Muscle of back (tissue), 13 donors: ENCODE measurements around the gene NDUFA3. TPM values are rescaled to one million over a fixed set of nuclear protein-coding genes. Genes with fewer than 3 reads are reported as not detected.
A peak's percentile ranks its signal among the peaks of the same experiment; 100 is the strongest.
"Not testable (repeated sequence)": the region's sequence is repeated elsewhere in the genome, so short reads cannot be mapped to it uniquely, and the experiment has no call there.

Source experiments
- DNase-seq, 3 donors: peaks; one replicate each; pipeline versions ENCODE4 v3.0.0 to v3.0.0-alpha.2; 2013
- long read RNA-seq, 9 donors: transcript quantifications; one replicate each; lab custom pipeline, GENCODE V29; 2026
- polyA plus RNA-seq, 10 donors: library from polyadenylated mRNA; unstranded; fragments of 120-200 nt; gene quantifications; one replicate each; pipeline ENCODE4 v1.2.1, GENCODE V29; 2013; ENCODE audit not compliant: insufficient read length in 10 of 10

The NDUFA3 gene
- polyA plus RNA-seq = 100 to 1,000 TPM in 5 of 10 donors, 10 to 100 TPM in 5; 76.3 to 116 (median 98.6) TPM
- long read RNA-seq, donor 1, transcript NDUFA3-213 (3 exons, 541 nt) = minor isoform, 22 of 106 reads
- long read RNA-seq, donor 1, transcript NDUFA3-214 (4 exons, 963 nt) = major isoform, 74 of 106 reads
- long read RNA-seq, donor 1, partial matches to known transcripts = 5 of 106 reads
- long read RNA-seq, donor 1, other reads (novel, unspliced or antisense) = 0 of 106 reads
- long read RNA-seq, donor 2, transcript NDUFA3-213 (3 exons, 541 nt) = minor isoform, 23 of 111 reads
- long read RNA-seq, donor 2, transcript NDUFA3-214 (4 exons, 963 nt) = major isoform, 73 of 111 reads
- long read RNA-seq, donor 2, partial matches to known transcripts = 6 of 111 reads
- long read RNA-seq, donor 2, other reads (novel, unspliced or antisense) = 6 of 111 reads
- long read RNA-seq, donor 3 = 0 reads
- long read RNA-seq, donor 4, transcript NDUFA3-213 (3 exons, 541 nt) = minor isoform, 11 of 74 reads
- long read RNA-seq, donor 4, transcript NDUFA3-214 (4 exons, 963 nt) = major isoform, 61 of 74 reads
- long read RNA-seq, donor 4, partial matches to known transcripts = 0 of 74 reads
- long read RNA-seq, donor 4, other reads (novel, unspliced or antisense) = 0 of 74 reads
- long read RNA-seq, donor 5, transcript NDUFA3-214 (4 exons, 963 nt) = major isoform, 157 of 208 reads
- long read RNA-seq, donor 5, transcript NDUFA3-202 (5 exons, 435 nt) = minor isoform, 5 of 208 reads
- long read RNA-seq, donor 5, transcript NDUFA3-213 (3 exons, 541 nt) = minor isoform, 28 of 208 reads
- long read RNA-seq, donor 5, partial matches to known transcripts = 10 of 208 reads
- long read RNA-seq, donor 5, other reads (novel, unspliced or antisense) = 5 of 208 reads
- long read RNA-seq, donor 6, transcript NDUFA3-213 (3 exons, 541 nt) = minor isoform, 26 of 111 reads
- long read RNA-seq, donor 6, transcript NDUFA3-214 (4 exons, 963 nt) = major isoform, 82 of 111 reads
- long read RNA-seq, donor 6, partial matches to known transcripts = 0 of 111 reads
- long read RNA-seq, donor 6, other reads (novel, unspliced or antisense) = 0 of 111 reads
- long read RNA-seq, donor 7, transcript NDUFA3-213 (3 exons, 541 nt) = minor isoform, 16 of 74 reads
- long read RNA-seq, donor 7, transcript NDUFA3-214 (4 exons, 963 nt) = major isoform, 52 of 74 reads
- long read RNA-seq, donor 7, partial matches to known transcripts = 5 of 74 reads
- long read RNA-seq, donor 7, other reads (novel, unspliced or antisense) = 0 of 74 reads
- long read RNA-seq, donor 8, transcript NDUFA3-214 (4 exons, 963 nt) = major isoform, 51 of 73 reads
- long read RNA-seq, donor 8, transcript NDUFA3-213 (3 exons, 541 nt) = minor isoform, 20 of 73 reads
- long read RNA-seq, donor 8, partial matches to known transcripts = 0 of 73 reads
- long read RNA-seq, donor 8, other reads (novel, unspliced or antisense) = 0 of 73 reads
- long read RNA-seq, donor 9, transcript NDUFA3-214 (4 exons, 963 nt) = major isoform, 12 of 17 reads
- long read RNA-seq, donor 9, transcript NDUFA3-213 (3 exons, 541 nt) = minor isoform, 5 of 17 reads
- long read RNA-seq, donor 9, partial matches to known transcripts = 0 of 17 reads
- long read RNA-seq, donor 9, other reads (novel, unspliced or antisense) = 0 of 17 reads

- DNase-seq = peak; percentile 99 to 100 (median 100)
Measured at GRCh38 chr19:54102421-54103169, at the start of gene NDUFA3. Gene NDUFA3, plus strand, starts transcription at chr19:54102855. Its CDS starts 24 bp downstream, at chr19:54102879.

- no peak for DNase-seq
Measured at GRCh38 chr19:54062643-54063042, 40.0 kb upstream of the NDUFA3 start.

GRCh38 chr19:54063350-54064116 lies 39.1 kb upstream of the NDUFA3 start, which contains the start of gene VSTM1:
Gene VSTM1, minus strand, starts transcription at chr19:54063897. Its CDS starts 120 bp downstream, at chr19:54063777.
- DNase-seq = no peak

- no peak for DNase-seq
Measured at GRCh38 chr19:54069470-54069869, 33.2 kb upstream of the NDUFA3 start.

GRCh38 chr19:54073829-54074228 lies 28.8 kb upstream of the NDUFA3 start:
- no peak for DNase-seq

GRCh38 chr19:54074851-54075250 lies 27.8 kb upstream of the NDUFA3 start:
- DNase-seq = no peak

- no peak for DNase-seq
Measured at GRCh38 chr19:54077334-54077733, 25.3 kb upstream of the NDUFA3 start.

GRCh38 chr19:54081032-54081431 lies 21.6 kb upstream of the NDUFA3 start, which contains the start of gene TARM1:
Gene TARM1, minus strand, starts transcription at chr19:54081365. Its CDS starts 25 bp downstream, at chr19:54081340.
- DNase-seq = no peak

- no peak for DNase-seq
Measured at GRCh38 chr19:54084410-54084809, 18.2 kb upstream of the NDUFA3 start.

GRCh38 chr19:54094426-54095000 lies 8.1 kb upstream of the NDUFA3 start:
- DNase-seq = no peak

- no peak for DNase-seq
Measured at GRCh38 chr19:54095136-54095858, 7.4 kb upstream of the NDUFA3 start.

- DNase-seq = peak in 1 of 3 donors; percentile 55
Measured at GRCh38 chr19:54095859-54096616, 6.6 kb upstream of the NDUFA3 start.

GRCh38 chr19:54096617-54097106 lies 6.0 kb upstream of the NDUFA3 start:
- peak in 1 of 3 donors; percentile 39 for DNase-seq

- no peak for DNase-seq
Measured at GRCh38 chr19:54099190-54099902, 3.3 kb upstream of the NDUFA3 start.

- DNase-seq = not testable (repeated sequence)
Measured at GRCh38 chr19:54099903-54100255, 2.8 kb upstream of the NDUFA3 start.

- peak in 1 of 3 donors; percentile 34 for DNase-seq
Measured at GRCh38 chr19:54100561-54100960, 2.1 kb upstream of the NDUFA3 start, which contains the start of gene OSCAR. Gene OSCAR, minus strand, starts transcription at chr19:54100803. Its CDS starts 11 bp downstream, at chr19:54100792.
